T-helper 1 cell (primary cell): Measurements from ENCODE around the gene CFAP99.
A peak's percentile ranks its signal among the peaks of the same experiment; 100 is the strongest.

Experiments used
- DNase-seq, 5 donors: peaks; one replicate each; pipeline ENCODE4 v3.0.0-alpha.2; 2012 to 2020

Gene CFAP99

DNA sequence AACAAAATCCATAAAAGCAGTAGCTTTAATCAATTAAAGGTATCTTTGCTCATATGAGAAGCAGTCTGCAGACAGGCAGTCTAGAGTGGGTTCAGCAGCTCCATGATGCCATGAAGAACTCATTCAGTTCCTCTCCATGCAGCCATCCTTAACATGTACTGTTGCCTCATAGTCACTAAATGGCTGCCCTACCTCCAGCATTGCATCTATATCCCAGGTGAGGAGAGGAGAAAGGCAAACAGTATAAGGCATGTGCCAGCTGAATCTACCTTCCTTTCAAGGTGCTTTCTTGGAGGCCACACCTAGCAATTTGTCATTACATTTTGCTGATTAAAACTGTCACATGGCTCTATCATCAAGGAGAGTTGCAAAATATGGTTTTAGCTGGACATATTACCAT is 13.2 kb downstream of the CFAP99 start:
- DNase-seq = no peak

DNA sequence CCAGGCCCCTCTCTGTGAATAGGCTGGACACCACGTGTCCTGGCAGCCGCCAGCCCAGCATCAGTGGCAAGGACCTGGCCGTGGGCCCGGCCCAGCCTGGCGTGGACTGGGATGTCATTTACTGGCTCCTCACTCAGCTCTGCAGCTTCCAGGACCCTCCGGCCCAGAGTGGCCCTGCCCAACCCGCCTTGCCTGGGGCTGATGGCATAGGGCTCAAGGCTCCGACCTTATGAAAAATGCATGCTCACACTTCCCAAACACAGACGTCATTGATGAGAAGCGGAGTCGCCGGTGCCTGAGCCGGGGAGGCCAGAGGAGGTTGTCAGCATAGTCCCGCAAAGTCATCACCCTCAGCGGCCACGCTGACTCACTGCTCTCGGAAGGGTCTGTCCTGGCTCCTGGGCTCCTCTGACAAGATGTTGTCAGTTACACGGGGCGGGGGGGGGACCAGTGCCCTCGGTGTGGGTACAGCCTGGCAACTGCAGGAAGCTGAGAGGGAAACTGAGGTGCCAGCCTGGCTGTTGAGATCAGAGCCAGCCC is 14.3 kb downstream of the CFAP99 start:
- DNase-seq = no peak

DNA sequence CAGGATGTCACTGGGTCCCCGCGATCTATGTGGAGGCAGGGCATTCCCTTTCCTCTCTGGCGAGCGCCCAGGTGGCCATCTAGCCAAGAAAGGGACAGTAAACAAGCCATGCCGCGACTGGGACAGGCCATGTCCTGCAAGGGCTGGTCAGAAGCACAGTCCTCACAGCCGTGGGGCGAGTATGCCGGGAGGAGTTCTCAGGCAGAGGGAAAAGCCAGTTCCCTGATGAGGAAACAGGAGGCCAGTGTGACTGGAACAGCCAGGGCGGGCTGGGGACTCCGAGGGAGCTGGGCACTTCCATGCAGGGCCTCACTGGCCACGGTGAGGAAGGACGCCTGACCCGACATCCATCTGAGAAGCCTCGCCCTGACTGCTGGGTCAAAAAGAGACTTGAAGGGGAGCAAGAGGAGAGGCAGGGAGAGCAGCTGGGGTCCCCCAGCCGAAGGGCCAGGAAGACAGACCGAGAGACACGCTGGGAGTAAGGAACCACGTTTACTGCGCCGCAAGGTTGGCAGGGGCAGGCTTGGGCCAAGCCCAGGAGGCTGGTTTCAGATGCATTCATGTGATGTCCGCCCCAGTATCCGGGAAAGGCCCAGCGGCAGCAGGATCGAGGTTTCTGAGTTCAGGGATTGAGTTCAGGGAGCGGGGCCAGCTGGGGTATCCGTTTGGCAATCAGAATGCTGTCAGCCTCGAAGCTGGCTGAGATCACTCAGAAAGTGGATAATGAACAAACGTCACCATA is 15.0 kb downstream of the CFAP99 start:
- no peak for DNase-seq

DNA sequence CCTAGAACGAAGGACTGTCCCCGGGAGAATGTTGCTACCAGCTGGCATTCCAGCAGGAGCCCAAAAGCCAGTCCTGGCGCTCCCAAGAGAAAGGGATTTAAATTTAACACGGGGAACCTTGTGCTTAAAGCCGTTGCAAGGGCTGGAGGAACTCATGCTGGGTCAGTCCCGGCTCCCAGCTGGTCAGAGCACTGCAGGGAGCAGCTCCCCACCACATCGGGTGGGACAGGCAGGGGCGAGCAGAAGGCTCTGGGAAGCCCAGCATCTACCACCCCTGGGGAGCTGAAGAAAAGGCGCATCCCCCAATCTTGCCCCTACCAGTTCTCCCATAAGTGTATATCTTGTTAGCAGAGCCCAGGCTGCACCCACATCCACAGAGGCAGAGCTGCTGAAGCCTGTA is 15.7 kb downstream of the CFAP99 start:
- no peak for DNase-seq

DNA sequence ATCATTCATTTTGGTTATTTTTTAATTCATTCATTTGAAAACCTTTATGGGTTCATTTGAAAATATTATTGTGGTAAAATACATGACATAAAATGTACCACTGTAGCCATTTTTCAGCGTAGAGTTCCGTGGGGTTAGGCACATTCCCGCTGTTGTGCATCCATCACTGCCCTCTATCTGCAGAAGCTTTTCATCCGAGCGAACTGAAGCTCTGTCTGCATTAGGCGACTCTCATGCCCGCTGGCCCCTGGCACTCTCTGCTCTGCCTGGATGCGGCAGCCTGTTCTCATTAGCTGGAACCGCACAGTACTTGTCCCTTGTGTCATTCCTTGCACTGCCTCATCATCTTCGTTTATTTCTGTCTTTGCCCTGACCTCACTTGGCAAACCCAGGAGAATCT is 17.5 kb downstream of the CFAP99 start:
- no peak for DNase-seq

DNA sequence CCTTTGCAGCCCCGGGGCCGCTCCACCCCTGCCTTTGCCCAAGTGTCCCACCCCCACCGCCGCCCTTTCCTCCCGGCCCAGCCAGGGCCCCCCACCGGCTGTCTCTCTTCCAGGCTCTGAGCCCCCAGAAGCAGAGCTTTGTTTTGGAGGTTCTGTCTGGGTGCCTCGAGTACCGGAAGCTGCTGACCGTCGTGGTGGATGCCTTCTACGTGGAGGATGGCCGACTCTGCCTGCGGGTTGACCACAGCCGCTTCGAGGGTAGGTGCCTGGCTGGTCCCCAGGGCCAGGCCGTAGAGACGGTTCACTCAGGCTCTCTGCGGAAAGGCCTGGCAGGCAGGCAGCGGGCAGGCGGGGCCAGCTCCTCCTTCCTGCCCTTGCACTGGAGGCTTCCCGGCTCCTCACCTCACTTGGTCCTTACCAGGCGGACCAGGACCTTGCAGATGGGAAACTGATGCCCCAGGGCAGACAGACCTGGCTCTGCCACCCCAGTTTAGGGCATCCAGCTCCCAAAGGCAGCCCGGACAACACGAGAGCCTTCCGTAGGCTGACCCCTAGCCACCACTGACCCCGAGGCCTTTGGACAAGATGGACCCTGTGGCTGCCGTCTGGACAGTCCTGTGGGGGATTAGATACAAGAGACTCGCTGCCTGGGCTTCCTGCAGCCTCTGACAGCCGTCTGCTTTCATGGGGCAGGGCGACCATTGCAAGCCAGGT is 18.2 kb downstream of the CFAP99 start:
- no peak for DNase-seq

DNA sequence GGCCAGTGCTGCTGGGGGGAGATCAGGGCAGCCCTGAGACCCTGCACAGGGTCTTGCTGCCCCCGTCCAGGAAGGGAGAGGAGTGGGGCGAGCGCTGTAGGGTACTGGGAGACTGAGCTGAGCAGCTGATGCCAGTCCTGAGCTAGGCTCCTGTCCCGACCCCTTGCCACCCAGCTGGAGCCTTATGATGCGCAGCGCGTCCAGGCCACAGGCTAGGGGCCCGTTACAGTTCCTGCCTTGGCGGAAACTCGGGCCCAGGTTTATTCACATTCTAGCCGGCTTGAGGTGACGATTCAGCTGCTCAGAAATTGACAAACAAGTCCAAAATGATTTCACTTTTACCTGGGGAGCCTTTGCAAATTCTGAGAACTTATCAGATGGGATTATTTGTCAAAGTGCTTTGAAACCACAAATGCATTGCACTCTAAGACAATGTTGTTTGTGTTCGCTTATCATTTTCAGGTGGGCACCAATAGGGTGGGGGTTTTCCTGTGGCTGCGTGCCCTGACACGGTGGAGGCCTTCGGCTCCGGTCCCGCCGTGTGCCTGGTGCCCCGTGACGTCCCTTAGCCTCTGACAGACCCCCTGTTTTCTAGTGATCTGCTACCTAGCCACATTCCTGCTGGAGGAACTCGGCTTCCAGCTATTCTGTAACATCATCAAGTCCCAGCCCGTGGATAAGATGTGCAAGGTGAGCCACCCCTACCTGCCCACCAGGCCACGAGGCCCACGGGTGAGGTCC is 18.9 kb downstream of the CFAP99 start:
- no peak for DNase-seq

DNA sequence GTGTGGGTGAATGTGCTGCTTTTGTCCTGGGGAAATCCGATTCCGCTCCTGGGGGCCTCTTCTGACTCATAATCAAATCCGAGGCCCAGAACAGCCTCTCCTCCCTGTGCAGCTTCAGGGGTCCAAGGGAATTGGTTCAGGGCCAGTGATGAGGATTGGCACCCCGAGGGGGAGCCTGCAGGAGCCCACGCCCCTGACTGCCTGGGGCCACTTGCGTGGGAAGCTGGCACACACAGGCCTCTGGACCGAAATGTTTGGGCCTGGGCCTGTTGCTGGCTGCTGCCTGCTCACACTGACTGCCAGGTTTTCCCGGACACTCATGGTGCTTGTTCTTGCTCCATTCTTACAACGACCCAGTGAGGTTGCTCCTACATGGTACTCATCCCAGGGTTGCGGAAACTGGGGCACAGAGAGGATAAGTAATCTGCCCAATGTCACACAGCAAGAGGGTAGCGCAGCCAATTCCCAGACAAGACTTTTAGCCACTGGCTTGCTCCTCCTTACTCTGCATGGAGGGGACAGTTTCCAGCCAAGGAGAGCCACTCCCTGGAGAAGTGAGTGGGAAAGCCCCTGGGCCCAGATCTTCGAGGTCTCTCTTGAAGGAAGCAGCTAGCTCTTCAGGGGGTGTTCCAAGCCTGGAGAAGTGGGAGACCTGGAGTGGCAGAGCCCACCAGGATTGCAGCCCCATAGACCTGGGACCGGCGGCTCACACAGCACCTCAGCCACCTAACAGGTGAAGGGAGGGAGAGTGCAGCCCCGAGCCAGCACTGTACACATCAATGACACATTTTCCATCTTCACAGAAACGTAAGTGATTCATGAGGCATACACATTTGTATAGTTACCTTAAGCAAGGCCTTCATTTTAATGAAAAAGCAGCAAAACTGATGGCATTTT is 20.3 kb downstream of the CFAP99 start:
- DNase-seq = no peak

DNA sequence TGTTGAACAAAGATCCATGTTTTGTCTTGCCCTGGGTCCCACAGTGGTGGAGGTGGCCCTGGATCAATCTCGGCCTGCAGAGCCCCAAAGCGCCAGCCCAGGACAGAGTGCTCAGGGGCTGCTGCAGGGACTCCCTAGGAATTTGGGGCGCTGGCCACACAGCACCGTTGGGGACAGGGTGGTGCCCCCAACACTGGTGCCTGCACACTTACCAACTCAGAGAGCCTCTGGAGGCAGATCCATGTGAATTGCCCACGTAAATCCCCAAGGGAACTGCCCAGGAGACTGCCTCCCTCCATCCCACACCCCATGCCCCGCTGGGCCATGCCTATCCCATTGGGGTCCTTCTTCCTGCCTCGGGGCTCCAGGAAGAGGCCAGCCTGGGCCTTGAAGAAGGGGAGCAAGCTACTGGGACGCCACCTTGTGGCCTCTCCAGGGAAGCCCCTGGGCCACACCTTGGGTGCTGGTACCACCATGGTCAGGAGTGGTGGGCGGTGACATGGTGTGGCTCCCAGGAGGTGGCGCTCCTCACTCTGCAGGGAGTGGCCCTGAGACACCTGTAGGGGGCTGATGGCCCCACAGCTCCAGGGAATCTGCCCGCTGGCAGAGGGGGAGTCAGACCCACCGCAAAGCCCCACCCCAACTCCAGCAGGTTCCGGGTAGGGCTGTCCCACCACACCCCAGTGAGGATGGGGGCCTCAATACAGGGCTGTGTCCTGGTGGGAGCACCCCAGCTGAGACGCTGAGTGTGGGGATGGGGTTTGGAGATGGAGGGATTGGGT is 22.8 kb downstream of the CFAP99 start:
- peak in 4 of 5 donors; percentile 56 to 81 (median 60) for DNase-seq

DNA sequence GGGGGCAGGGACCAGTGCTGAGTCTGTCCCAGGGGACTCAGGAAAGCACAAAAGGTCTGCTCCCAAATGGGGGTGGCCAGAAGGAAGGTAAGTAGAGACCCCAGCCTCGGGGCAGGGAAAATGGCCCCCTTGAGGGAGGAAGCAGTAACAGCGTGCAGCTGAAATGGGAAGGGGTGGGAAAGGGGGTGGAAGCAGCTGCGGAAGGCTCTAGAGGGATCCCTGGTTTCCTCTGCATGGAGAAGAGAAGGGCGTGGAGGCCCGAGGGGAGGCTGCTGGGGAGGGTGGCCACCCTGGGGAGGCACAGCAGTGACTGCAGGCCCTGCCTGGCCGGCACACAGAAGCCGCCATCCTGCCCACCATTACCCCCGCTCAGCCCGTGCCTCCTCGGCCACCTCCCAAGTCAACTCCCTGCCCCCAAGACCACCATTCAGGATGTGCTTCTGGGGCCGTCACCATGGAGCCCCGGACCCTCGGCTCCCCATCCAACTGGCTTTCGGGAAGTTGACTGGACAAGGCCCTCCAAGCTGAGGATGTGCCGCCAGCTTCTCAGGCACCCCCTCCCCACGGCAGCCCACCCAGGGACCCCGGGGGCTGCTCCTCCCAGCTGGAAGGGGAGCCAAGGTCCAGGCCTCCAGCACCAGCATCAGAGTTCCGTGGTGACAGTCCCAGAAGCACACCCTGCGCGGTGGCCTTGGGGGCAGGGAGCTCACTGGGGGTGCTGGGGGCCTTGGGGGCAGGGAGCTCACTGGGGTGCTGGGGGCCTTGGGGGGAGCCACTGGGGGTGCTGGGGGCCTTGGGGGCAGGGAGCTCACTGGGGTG is 23.6 kb downstream of the CFAP99 start:
- DNase-seq = no peak

DNA sequence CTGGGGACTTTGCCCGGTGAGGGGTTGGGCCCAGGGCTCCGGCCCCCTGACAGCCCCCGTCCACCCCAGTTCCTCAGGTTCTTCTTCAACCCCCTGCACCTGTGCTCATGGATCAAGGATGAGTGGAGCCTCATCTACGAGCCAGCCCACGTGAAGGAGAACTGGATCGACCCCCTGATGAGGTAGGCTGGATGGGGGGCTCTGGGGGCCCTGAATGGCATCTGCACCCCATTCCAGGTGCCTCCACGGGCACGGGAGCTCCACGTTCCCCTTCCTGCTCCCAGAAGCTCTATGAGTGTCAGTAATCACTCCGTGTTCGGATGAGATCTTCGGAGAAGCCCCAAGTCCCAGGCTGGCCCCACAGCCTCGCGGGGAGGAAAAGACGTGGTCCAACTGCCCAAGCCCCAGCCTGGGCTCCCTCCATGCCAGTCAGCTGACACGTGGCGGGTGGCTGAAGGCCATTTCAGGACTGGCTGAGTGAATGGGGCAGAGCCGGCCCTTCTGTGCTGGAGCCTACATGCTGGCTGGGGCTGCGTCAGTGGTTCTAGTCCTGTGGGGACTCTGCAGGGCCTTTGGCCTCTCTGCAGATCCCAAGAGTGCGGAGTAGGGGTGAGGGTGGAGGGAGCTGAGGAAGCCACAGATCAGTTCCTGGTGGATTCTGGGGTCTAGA is 24.4 kb downstream of the CFAP99 start:
- DNase-seq = no peak

DNA sequence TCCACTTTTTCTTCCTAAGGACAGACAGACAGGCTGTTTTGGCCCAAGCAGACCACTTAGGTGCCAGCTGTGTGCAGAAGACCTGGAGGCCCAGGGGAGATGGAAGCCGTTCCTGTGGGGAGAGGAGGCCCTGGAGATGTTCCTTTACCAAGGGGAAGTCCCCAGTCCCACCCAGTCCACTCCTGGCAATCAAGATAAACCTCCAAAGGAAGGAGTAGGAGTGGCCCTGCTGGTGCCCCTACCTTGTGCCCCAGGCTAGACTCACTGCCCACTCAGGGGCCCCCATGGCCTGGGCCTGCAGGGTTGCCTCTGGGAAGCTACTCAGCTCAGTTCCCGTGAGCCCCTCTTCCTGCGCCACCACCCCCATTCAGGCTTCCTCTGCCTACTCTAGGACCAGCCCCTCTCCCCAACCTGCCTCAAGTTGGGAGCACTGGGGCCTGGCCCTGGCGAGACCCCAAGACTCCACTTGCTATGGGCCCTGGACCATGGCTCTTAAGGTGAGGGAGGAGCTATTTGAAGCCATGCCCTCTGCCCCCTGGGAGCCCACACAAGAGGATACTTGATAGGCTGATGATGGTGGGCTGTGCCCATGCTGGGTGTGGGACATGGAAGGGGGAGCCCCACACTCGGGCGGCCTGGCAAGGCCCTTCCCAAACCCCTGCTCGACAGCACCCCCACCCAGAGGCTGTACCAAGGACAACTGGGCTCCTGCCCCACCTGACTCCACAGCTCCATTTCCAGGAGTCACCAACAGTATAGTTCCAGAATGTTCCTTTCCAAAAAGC is 25.4 kb downstream of the CFAP99 start:
- no peak for DNase-seq

DNA sequence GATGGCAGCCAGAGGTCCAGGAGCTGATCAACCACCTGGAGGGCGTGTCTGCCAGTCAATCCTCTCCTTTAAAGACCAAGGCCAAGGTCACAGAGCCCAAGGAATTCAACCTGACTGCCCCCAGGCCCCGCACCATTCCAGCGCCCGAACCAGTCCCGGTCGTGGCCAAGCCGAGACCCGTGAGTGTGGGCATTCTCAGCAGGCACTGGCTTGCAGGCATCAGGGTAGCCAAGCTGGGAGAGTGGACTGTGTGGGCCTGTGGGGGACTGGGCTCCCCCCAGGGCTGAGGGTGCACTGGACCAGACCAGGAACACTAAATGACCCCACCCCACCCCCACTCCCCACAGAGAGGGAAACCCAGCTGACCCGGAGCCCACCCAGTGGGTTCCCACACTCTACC is 26.4 kb downstream of the CFAP99 start:
- no peak for DNase-seq

DNA sequence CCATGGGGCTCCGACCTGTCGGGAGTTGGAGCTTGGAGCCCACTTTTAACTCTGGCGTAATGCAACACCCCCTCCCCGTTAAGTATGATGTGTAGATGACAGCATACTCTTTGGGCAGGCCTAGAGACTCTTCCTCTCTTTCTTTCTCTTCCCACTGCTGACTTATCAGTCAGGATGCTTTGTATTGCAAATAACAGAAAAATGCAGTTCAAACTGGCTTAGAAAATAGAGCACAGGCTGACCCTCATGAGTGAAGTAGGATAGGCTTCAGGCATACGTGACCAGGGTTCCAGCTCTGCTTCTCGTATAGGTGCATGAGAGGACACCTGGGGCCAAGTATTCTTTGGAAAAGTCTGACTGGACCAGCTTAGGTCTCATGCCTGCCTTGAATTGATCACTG is 26.8 kb downstream of the CFAP99 start:
- no peak for DNase-seq

DNA sequence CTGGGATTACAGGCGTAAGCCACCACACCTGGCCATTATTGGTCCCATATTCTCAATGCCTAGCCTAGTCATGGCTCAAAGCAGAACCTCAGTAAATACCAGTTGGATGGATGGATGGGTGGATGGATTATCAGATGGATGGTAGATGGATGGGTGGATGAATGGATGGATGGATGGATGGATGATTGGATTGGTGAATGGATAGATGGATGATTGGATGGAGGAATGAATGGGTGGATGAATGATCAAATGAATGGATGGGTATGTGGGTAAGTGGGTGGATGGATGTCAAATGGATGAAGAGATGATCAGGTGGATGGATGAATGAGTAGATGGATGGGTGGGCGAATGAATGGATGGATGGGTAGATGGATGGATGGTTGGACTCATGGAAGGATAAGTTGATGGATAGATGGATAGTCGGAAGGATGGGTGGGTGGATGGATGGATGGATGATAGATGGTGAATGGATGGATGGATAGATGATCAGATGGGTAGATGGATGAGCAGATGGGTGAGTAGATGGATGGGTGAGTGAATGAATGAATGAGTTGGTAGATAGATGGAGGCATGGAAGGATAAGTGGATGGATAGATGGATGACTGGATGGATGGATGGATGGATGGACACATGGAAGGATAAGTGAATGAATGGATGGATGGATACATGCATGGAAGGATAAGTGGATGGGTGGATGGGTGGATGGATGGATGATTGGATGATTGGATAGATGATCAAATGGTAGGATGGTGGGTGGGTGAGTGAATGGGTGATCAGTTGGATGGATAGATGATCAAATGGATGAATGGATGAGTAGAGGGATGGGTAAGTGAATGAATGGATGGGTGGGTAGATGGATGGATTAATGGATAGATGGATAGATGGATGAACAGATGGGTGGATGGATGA is 28.2 kb downstream of the CFAP99 start:
- no peak for DNase-seq

DNA sequence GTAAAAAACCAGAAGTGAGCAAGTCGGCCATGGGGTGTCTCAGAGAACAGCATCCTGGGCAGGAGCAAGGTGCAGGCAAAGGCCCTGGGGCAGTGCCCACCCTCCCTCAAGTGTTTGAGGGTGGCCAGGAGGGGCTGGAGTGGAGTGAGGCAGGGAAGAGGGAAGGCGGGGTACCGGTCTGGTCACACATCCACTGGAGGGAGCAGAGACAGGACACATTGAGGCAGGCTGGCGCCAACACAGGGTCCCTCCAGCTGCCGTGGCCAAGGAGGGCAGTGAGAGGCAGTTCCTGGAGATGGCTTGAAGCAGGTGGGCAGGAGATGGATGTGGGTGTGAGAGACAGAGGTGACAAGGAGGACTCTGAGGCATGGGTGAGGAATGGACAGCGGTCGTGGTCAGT is 29.8 kb downstream of the CFAP99 start:
- no peak for DNase-seq

DNA sequence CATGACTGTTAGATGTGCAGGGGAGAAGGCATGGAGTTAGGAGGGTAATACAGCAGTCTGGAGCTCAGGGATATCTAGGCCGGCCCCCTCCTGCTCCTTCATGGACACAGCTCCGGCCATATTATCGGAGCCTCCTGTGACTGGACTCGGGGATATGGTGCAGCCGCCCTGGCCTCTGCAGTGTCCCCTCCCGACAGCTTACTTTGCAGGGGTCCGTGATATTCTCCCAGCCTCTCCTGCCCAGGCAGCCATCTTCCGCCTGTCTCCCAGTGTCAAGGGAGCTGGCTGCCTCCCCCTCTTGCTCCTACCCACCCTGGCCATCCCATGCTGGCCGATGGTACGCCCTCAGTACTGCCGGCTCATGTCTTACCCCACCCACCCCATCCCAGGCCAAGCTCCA is 30.3 kb downstream of the CFAP99 start:
- DNase-seq = no peak
